PC-9 (cell line): ENCODE results near the gene ZNF408. TPM values are rescaled to one million over a fixed set of nuclear protein-coding genes. Genes with fewer than 3 reads are reported as not detected.

ENCODE experiments used
- BruUV-seq: library from RNA; stranded (reverse); fragments of 400-500 nt; replicated peaks from 2 replicates; lab custom pipeline; 2021; lab: Mats Ljungman, UMichigan
- CTCF ChIA-PET: fragments of 300-600 bp; sonication (Branson Sonifier 250); formaldehyde crosslinking; loops from one replicate; lab custom pipeline; 2022; ENCODE audit warnings: antibody characterized with exemption; lab: Charles Lee
- POLR2A ChIA-PET: fragments of 300-600 bp; sonication (Branson Sonifier 250); formaldehyde crosslinking; loops from one replicate; lab custom pipeline; 2022; ENCODE audit warnings: antibody characterized with exemption; ENCODE audit not compliant: unreplicated experiment; lab: Charles Lee
- DNase-seq, 2 experiments: peaks; one replicate each; pipeline versions ENCODE4 v3.0.0 to v3.0.0-alpha.2; 2015 to 2022; ENCODE audit warnings: mixed read lengths in 1 of 2
- H2AFZ ChIP-seq: fragments of 200-600 bp; sonication (generic); 2 replicates; pipeline ENCODE4 v1.8.1; 2017; ENCODE audit warnings: antibody characterized with exemption
- H3F3A ChIP-seq: fragments of 200-600 bp; sonication (generic); 2 replicates; pipeline ENCODE4 v1.8.1; 2017; ENCODE audit warnings: antibody characterized with exemption, mild to moderate bottlenecking, low read depth; ENCODE audit not compliant: insufficient read depth
- H3K27ac ChIP-seq: fragments of 200-600 bp; sonication (generic); 2 replicates; pipeline ENCODE4 v1.6.1; 2016; ENCODE audit warnings: mixed run types
- H3K27me3 ChIP-seq: fragments of 200-600 bp; sonication (generic); 2 replicates; pipeline ENCODE4 v1.6.1; 2016; ENCODE audit warnings: low read depth, mixed run types; ENCODE audit not compliant: insufficient read depth
- H3K36me3 ChIP-seq: fragments of 200-600 bp; sonication (generic); 2 replicates; pipeline ENCODE4 v1.6.1; 2016; ENCODE audit warnings: low read depth, mixed run types
- H3K4me1 ChIP-seq: fragments of 200-600 bp; sonication (generic); replicated peaks from 2 replicates; pipeline ENCODE4 v1.6.1; 2016; ENCODE audit warnings: mixed run types; ENCODE audit not compliant: insufficient read depth
- H3K4me2 ChIP-seq: fragments of 200-600 bp; sonication (generic); 2 replicates; pipeline ENCODE4 v1.6.1; 2017; ENCODE audit warnings: mixed run types
- H3K4me3 ChIP-seq: fragments of 200-600 bp; sonication (generic); 2 replicates; pipeline ENCODE4 v1.6.1; 2016; ENCODE audit warnings: mixed run types
- H3K79me2 ChIP-seq: fragments of 200-600 bp; sonication (generic); 2 replicates; pipeline ENCODE4 v1.6.1; 2017; ENCODE audit warnings: low read depth, mixed run types
- H3K9me2 ChIP-seq: fragments of 200-600 bp; sonication (generic); 2 replicates; pipeline ENCODE4 v1.8.1; 2017; ENCODE audit warnings: mild to moderate bottlenecking; ENCODE audit not compliant: insufficient read depth
- H3K9me3 ChIP-seq: fragments of 200-600 bp; sonication (generic); 2 replicates; pipeline ENCODE4 v1.8.1; 2016; ENCODE audit warnings: low read depth; ENCODE audit not compliant: insufficient read depth
- H4K20me1 ChIP-seq: fragments of 200-600 bp; sonication (generic); 2 replicates; pipeline ENCODE4 v1.8.1; 2017; ENCODE audit not compliant: insufficient read depth
- EZH2 ChIP-seq: fragments of 200-600 bp; sonication (generic); IDR thresholded peaks from 2 replicates; pipeline ENCODE4 v1.8.0; 2017; ENCODE audit warnings: antibody characterized with exemption, low read depth
- intact Hi-C: fragments of 100-400 bp; cut with micrococcal nuclease; formaldehyde crosslinking; loops from one replicate; pipeline ENCODE4 v1.10.0; 2022; ENCODE audit not compliant: unreplicated experiment
- total RNA-seq: library from RNA; stranded (reverse); gene quantifications from 2 replicates; pipeline ENCODE4 v1.2.3, GENCODE V29; 2021
- TF ChIP-seq, protein P1 (sequence below): fragments of 200-600 bp; sonication (generic); conservative IDR thresholded peaks from 2 replicates; pipeline ENCODE4 v1.6.1; 2017; ENCODE audit warnings: mixed run types, antibody characterized with exemption, mild to moderate bottlenecking, moderate library complexity

ZNF408 gene
- total RNA-seq, 1 experiment from 2014 or later: 13.8 TPM

DNA sequence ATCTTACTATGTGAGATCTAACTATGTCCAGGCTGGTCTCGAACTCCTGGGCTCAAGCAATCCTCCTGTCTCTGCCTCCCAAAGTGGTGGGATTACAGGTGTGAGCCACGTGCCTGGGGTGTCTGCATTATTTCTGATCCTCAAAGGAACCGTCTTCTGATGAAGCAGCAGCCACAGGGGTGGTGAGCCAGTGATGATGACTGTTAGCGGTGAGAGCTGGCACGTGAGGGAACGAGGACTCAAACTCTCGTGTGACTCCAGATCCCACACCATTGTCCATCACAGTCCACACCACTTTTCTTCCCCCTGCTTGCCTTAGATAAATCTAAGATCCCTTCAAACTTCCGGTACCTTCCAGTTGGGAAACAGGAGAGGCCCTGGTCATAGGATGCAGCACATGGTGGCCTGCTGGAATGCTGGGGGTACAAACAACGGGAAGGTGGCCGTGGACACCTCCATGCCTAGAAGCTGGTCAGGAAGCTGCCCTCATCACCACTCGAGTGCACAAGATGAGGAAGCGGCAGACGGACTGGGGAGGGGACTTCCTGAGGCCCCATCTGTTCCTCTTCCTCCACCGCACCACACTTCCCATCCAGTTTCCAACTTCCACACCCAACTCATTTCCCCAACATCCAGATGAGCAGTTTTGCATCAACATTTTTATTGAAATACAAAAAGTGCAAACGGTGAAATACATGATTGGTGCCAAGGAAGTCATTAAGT, 24.2 kb upstream of the ZNF408 start:
- no peaks in the 10 kb centered on the region for H3K9me2 ChIP-seq
- BruUV-seq: no TSS peak
- no peak overlapping the region for H3K27ac ChIP-seq
- H2AFZ ChIP-seq: no peak overlapping the region
- H3F3A ChIP-seq: peaks cover 27% of the 10 kb centered on the region; the same call in 1 of the 2 replicates
- no peak for TF ChIP-seq EZH2
- TF ChIP-seq, protein P1, sequence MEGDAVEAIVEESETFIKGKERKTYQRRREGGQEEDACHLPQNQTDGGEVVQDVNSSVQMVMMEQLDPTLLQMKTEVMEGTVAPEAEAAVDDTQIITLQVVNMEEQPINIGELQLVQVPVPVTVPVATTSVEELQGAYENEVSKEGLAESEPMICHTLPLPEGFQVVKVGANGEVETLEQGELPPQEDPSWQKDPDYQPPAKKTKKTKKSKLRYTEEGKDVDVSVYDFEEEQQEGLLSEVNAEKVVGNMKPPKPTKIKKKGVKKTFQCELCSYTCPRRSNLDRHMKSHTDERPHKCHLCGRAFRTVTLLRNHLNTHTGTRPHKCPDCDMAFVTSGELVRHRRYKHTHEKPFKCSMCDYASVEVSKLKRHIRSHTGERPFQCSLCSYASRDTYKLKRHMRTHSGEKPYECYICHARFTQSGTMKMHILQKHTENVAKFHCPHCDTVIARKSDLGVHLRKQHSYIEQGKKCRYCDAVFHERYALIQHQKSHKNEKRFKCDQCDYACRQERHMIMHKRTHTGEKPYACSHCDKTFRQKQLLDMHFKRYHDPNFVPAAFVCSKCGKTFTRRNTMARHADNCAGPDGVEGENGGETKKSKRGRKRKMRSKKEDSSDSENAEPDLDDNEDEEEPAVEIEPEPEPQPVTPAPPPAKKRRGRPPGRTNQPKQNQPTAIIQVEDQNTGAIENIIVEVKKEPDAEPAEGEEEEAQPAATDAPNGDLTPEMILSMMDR: no peak
- H3K4me2 ChIP-seq: no peak overlapping the region
- 0 out of 2 replicates have a peak, but pooled peaks cover 5% of the 10 kb centered on the region for H3K4me1 ChIP-seq
- POLR2A ChIA-PET: no interaction called here
- no peaks in the 10 kb centered on the region; the same call in 1 of the 2 replicates for H4K20me1 ChIP-seq
- DNase-seq: no peak
- H3K36me3 ChIP-seq: peaks cover 3% of the 10 kb centered on the region; the same call in 1 of the 2 replicates
- H3K4me3 ChIP-seq: no peak overlapping the region
- intact Hi-C loops: no loop called here
- no peaks in the 10 kb centered on the region for H3K79me2 ChIP-seq
- no peaks in the 10 kb centered on the region for H3K27me3 ChIP-seq
- H3K9me3 ChIP-seq: no peaks in the 10 kb centered on the region
- CTCF ChIA-PET: no interaction called here

DNA sequence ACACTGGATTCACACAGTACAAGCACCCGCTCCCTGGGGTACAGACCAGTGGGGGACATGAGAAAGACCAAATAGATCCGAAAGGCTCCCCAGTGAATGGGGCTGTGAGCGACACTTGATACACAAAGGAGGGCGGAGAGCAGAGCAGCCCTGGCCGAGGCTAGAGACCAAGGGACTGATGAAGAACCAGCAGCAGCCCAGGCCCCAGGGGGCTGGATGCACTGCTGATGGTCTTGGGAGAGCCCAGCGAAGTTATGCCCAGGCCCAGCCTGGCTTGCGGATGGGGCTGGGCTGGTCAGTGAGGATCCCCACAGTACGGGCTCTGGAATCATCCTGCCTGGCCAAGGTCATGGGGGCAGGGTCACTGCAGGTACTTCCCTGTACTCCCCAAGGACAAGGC, 23.7 kb upstream of the ZNF408 start:
- no peaks in the 10 kb centered on the region for H3K9me3 ChIP-seq
- H3K79me2 ChIP-seq: no peaks in the 10 kb centered on the region
- no TSS peak for BruUV-seq
- H3K9me2 ChIP-seq: no peaks in the 10 kb centered on the region
- 0 out of 2 replicates have a peak, but pooled peaks cover 5% of the 10 kb centered on the region for H3K4me1 ChIP-seq
- H3K27ac ChIP-seq: no peak overlapping the region
- intact Hi-C loops: no loop called here
- H4K20me1 ChIP-seq: peaks cover 2% of the 10 kb centered on the region; the same call in 1 of the 2 replicates
- DNase-seq: no peak
- H2AFZ ChIP-seq: no peak overlapping the region
- H3K4me2 ChIP-seq: no peak overlapping the region
- TF ChIP-seq EZH2: no peak
- TF ChIP-seq, protein P1: no peak
- peaks cover 3% of the 10 kb centered on the region; the same call in 1 of the 2 replicates for H3K36me3 ChIP-seq
- H3K27me3 ChIP-seq: no peaks in the 10 kb centered on the region
- POLR2A ChIA-PET: no interaction called here
- H3F3A ChIP-seq: peaks cover 27% of the 10 kb centered on the region; the same call in 1 of the 2 replicates
- CTCF ChIA-PET: no interaction called here
- H3K4me3 ChIP-seq: no peak overlapping the region

DNA sequence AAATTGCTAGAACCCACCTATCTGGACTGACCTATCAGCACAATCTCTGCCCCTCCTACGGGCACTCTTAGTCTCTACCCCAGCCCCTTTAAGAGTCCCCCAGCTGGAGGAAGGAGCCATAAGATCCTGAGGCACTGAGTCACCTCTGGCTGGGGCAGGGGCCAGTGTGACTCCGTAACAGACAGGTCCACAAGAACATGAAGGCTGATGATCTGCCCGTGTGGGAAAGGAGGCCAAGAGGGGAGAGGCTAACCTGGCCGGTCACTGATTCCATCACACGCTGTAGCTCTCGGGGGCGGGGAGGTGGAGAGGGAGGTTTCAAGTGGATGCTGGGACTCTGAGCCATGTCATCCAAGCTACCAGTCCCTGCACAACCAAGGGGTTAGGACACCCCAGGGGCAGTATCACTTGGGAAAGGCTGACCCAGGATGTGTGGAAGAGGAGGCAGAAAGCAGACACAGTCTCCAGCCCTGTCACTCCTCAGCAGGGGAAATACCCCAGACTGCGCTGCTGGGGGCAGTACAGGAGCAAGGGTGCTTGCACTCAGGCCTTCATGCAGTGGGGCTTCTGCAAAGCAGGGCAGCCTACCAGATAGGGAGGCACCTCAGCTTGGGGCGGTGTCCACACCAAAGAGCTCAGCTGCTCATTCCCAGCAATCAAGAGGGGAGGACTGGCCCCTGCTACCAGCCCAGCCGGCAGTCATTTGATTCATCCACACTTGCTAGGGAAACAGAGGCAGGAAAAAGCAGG, 22.7 kb upstream of the ZNF408 start:
- H3K79me2 ChIP-seq: no peaks in the 10 kb centered on the region
- H3K9me3 ChIP-seq: no peaks in the 10 kb centered on the region
- 0 out of 2 replicates have a peak, but pooled peaks cover 5% of the 10 kb centered on the region for H3K4me1 ChIP-seq
- peaks cover 32% of the 10 kb centered on the region; the same call in 1 of the 2 replicates for H3F3A ChIP-seq
- no peak overlapping the region for H3K4me2 ChIP-seq
- peaks cover 3% of the 10 kb centered on the region; the same call in 1 of the 2 replicates for H3K36me3 ChIP-seq
- no peak overlapping the region for H3K27ac ChIP-seq
- TF ChIP-seq, protein P1: no peak
- no peak for TF ChIP-seq EZH2
- intact Hi-C loops: no loop called here
- H3K4me3 ChIP-seq: no peak overlapping the region
- ChIA-PET CTCF (no interaction called here), POLR2A (interaction anchor here (0.6 kb wide), 2 partner anchors 64 to 286 kb away, joined by 3 read pairs; no protein-coding TSS in a partner anchor)
- peaks cover 12% of the 10 kb centered on the region; the same call in 1 of the 2 replicates for H4K20me1 ChIP-seq
- no peak overlapping the region for H2AFZ ChIP-seq
- BruUV-seq: TSS peak; percentile 40
- no peaks in the 10 kb centered on the region for H3K9me2 ChIP-seq
- DNase-seq: no peak
- H3K27me3 ChIP-seq: no peaks in the 10 kb centered on the region
